Subcutaneous adipose tissue (tissue), 4 donors: Measurements from ENCODE around the gene PGK1. TPM values are rescaled to one million over a fixed set of nuclear protein-coding genes. Genes with fewer than 3 reads are reported as not detected.

Source experiments
- total RNA-seq, 4 donors: library from RNA; depleted of rRNA; stranded (reverse); fragments of >200 nt; gene quantifications; one replicate each; pipeline ENCODE4 v1.1.0, GENCODE V29; 2016
- TF ChIP-seq, protein P1 (sequence below): fragments of 450-650 bp; IDR thresholded peaks from one replicate; pipeline ENCODE4 v1.5.1; 2016; ENCODE audit warnings: low read depth, mild to moderate bottlenecking, control low read depth, antibody characterized with exemption, moderate library complexity

The PGK1 gene
- total RNA-seq, 4 donors from 2014 or later = 154 to 200 (median 183) TPM

DNA sequence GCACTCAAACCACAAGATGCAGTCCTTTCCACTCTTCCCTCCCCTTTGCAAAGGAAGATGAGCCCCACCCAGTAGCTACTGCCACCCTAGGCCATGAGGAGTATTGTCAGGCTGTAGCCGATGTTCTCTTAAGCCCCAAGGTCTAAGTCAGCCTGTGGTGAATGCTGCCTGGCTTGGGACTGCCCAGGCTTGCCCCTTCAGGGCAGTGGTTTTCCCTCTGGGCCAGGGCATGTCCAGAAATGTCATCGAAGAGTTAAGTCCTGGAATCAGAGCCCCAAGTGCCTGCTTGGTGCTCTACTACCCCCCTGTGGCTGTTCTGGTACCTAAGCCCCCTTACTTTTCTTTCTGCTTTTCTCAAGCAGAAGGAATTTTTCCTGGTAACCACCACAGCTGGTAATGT lies 11.8 kb upstream of the PGK1 start:
- TF ChIP-seq, protein P1, sequence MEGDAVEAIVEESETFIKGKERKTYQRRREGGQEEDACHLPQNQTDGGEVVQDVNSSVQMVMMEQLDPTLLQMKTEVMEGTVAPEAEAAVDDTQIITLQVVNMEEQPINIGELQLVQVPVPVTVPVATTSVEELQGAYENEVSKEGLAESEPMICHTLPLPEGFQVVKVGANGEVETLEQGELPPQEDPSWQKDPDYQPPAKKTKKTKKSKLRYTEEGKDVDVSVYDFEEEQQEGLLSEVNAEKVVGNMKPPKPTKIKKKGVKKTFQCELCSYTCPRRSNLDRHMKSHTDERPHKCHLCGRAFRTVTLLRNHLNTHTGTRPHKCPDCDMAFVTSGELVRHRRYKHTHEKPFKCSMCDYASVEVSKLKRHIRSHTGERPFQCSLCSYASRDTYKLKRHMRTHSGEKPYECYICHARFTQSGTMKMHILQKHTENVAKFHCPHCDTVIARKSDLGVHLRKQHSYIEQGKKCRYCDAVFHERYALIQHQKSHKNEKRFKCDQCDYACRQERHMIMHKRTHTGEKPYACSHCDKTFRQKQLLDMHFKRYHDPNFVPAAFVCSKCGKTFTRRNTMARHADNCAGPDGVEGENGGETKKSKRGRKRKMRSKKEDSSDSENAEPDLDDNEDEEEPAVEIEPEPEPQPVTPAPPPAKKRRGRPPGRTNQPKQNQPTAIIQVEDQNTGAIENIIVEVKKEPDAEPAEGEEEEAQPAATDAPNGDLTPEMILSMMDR = no peak

DNA sequence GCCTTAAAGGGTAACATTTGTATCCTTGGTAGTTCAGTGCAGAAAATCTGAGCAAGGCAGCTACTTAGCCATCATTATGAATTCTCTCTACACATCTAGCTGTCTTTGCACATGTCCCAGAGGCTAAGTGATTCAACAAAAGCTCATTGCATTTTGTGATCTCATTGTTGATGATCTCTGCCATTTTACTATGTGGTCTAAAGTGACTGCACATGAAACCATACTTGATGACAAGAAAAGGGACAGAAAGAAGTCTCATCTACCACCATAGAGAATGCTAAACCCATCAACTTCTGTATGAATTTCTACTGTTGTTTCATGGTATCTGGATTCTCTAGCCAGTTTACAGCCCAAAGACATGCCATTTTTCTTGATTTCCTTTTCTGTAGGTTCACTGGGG lies 5.9 kb upstream of the PGK1 start:
- TF ChIP-seq, protein P1 = no peak

DNA sequence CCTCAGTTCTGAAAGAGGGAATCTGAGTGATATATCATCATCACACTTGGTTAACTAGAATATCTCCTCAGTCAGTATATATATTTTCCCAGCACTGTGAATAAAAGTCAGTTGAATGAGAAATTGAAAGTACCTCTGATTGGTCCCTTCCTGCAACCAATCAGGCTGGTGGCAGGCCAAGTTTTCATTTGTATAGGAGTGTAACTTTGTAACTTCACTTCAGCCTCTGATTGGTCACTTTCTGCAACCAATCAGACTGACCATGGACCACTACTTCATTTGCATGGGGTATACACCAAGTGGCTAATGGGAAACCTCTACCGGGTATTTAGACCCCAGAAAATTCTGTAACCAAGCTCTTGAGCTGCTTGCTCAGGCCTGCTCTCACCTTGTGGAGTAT lies 2.0 kb upstream of the PGK1 start:
- TF ChIP-seq, protein P1 = no peak

DNA sequence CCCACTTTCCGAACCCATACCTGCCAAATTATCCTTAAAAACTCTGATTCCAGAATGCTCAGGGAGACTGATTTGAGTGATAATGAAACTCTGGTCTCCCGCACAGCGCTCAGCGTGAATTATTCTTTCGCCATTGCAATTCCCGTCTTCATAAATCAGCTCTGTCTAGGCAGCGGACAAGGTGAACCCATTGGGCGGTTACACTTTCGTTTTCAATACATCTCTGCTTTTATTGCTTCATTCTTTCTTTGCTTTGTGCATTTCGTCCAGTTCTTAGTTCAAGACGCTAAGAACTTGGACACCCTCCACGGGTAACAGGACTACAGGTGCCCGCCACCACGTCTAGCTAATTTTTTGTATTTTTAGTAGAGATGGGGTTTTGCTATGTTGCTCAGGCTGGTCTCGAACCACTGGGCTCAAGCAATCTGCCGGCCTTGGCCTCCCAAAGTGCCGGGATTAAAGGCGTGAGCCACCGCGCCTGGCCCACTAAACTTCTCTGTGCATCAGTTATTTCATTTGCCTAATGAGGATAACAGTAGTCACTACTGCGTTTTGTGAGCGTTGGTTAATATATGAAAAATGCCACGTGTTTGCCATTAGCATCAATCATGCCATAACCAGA lies 936 bp upstream of the PGK1 start:
- TF ChIP-seq, protein P1 = no peak

DNA sequence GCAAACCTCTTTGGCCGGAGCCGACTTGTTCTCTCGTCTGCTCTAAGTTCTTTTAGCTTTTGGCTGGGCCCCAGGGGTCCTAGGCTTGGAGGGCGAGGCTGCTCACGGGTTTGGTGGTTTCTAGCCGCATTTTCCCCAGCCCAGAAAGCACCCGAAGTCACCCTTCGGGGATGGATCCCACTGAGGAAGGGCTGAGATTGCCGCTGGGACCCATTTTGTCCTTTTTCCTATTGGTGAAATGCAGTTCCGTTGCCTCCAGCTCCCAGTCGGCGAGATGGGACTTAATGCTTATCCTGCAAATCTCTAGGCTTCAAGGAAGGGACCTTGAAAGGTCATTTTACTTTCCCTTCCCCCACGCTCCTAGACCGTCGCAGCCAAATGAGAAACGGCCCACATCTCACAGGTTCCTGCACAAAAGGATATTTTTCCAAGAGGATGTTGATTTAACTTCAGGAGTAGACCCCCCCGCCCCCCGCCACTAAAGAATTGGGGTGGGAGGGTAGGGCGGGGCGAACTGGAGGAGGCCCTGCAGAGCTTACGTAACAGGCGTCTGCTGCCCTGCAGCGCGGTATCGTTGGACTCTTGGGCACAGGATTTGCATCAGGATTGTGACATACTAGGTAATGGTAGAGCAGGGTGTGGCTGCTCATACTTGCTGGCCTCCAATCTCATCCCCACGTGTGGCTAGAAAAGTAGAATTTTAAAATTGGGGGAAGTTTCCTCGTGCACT lies 564 bp downstream of the PGK1 start:
- TF ChIP-seq, protein P1 = no peak

DNA sequence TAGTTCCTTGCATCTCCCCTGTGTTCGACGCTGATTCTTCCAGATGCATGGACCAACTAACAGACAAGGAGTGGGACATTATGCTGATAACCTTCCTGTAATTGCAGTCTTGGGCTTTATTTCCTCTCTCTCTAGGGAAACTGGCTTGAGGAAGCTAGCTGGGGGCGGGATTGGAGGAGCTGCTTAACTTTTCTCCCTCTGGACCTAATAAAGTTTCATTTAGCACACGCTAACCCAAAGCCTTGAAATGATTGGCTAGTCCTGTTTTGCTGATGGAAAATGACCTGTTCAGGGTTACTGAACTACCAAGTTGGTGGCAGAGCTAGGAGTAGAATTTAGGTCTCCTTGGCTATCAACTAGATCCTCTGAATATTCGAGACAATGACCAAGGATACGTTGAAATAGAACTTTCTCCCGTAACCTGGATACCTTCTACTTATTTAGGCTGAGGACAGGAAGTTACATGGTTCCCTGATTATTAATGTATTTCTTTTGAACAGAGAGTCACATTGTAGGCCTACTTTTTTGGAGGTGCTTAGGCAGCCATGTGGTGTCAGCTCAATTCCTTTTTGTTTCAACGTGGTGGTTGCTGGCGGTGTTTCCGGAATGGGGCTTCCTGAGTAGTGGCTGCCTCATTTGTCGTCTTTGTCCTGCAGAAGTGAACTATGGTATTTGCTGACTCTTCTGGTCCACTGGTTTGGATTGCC lies 2.0 kb downstream of the PGK1 start:
- TF ChIP-seq, protein P1 = no peak

DNA sequence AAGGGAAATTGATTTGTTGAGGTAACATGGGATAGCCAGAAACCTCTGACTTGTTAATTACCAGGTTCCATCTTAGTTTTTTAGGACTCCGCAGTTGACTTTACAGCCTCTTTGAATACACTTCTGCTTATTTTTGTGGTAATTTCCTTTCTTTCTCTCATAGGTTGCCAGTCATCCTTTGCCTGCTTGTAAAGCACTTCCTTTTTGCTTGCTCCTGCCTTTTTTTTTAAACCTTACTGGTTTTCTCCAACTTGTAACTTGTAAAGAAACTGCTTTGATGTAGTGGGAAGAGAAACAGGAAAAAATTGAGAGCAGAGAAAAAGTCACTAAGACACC lies 2.6 kb downstream of the PGK1 start:
- TF ChIP-seq, protein P1 = no peak
